GM19193 (cell line): ENCODE measurements around the gene HP1BP3.

Experiments
- POLR2A ChIP-seq: IDR thresholded peaks from 4 replicates; pipeline ENCODE4 v1.6.1; 2011; ENCODE audit not compliant: insufficient read depth, insufficient read length; ENCODE audit errors: extremely low read depth

The HP1BP3 gene

DNA sequence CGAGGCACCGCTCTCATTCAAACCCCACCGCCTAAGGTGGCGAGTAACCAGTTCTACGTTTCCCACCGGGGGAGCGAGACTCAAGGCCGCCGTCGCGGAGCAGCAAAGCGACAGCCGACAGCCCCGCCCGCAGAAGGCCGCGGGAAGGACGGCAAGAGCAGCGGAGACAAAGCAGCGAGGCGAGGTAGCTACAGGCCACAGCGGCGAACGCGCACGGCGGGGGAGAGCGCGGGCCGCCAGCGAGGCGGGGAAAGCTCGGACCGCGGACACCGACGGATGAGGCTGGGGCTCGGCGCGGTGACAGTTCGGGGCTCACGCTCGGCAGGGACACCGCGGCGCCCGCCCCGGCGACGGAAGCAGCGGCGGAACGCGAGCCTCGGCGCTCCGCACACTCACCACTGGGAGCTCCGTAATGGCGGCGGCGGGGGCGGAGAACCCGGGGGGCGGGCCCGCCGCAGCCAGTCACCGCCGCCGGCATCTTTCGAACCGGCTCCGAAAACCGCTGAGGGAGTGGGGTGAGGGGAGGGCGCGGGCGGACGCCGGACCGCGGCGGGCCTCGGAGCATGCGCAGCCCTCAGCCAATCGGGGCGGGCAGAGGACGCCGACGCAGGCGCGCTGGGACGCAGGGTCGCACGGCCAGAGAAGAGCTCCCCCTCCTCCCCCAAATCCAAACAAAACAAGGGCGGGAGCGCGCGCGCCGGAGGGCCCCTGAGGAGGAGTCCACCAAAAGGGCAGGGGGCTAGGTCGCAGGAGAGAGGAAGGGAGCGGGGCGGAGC, 666 bp downstream of the HP1BP3 start:
- peak; percentile 78 for TF ChIP-seq POLR2A

DNA sequence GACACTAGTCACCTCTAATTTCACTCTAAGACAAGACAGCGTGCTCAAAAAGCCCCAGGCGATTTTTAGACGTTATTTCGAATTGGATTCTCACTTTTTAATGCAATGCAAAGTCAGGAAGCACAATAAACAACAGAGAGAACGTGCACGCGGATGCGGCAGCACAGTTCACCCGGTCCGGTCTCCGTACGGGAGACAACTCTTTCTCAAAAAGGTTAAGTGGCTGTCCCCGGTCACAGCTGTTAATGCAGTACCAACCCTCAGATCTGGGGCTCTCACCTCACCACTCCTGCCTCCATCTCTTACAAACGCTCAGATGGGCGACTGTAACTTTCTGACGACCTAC, 1.2 kb downstream of the HP1BP3 start:
- TF ChIP-seq POLR2A, result no peak

DNA sequence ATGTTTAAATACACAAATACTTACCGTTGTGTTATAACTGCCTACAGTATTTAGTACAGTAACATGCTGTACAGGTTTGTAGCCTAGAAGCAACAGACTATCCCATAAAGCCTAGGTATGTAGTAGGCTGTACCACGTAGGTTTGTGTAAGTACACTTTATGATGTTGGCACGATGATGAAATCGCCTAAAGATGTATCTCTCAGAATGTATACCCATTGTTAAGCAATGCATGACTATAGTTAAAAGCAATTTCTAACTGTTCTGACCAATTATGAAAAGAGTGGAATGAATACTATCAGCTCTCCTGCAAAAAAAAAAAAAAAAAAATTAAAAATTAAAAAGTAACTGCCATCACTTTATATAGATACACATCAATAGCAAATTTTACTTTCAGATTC, 11.4 kb downstream of the HP1BP3 start:
- no peak for TF ChIP-seq POLR2A

DNA sequence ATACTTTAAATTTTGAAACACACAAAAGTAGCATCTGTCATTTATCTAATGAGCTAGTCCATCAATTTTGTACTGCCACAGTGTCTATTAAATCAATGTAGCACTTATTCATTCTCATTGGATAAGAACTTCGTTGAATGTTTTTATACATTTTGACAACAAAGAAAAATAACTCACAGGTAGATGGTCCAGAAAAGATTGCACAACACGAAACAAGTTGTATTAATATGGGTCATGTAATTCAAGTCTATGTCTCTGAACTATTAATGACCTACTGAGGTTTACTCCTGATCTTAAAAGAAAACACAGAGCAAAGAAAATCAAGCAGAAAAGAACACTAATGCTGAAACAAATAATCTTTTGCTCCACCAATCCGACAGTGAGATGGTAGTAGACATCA, 15.3 kb downstream of the HP1BP3 start:
- TF ChIP-seq POLR2A, result no peak

DNA sequence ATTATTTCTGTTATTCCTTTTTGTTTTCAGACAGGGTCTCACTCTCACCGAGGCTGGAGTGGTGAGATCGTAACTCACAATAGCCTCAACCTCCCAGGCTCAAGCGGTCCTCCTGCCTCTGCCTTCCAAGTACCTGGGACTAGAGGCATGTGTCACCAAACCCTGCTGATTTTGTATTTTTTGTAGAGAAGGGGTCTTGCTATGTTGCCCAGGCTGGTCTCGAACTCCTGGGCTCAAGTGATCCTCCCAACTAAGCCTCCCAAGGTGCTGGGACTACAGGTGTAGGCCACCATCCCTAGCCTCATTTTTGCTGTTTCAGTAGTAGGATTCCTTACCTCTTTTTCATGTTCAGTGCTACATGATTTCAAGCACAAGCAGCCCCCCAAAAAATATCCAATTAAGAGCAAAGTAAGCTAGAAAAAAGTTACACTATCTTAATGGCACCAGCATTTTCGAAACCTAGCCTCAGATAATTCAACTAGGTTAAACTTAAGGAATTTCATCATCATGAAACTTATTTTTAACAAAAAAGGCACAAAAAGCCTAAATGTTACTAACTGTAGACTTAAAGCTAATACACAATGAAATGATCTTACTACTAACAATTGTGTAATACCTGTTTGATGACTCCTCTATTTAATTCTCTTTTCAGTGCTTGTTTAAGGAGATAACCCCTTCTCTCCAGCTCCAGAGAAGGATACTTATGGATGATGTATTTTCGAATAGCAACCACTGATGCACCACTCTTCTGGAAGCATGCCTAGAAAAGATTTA, 16.6 kb downstream of the HP1BP3 start:
- no peak for TF ChIP-seq POLR2A

DNA sequence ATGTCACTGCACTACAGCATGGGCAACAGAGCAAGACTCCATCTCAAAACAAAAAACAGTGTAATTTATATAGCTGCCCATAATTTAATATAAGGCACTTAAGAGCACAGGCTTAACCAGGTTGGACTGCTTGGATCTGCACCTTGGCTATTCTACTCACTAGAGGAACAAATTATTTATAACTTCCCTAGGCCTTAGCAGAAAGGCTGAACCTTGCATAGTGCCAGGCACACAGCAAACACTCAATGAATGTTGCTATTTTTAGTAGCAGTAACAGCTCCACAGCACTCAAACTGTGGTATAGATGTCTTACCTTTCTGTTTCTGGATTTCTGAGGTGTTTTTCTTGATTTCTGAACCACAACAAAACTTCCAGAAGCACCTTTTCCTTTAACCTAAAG, 19.8 kb downstream of the HP1BP3 start:
- TF ChIP-seq POLR2A, result no peak

DNA sequence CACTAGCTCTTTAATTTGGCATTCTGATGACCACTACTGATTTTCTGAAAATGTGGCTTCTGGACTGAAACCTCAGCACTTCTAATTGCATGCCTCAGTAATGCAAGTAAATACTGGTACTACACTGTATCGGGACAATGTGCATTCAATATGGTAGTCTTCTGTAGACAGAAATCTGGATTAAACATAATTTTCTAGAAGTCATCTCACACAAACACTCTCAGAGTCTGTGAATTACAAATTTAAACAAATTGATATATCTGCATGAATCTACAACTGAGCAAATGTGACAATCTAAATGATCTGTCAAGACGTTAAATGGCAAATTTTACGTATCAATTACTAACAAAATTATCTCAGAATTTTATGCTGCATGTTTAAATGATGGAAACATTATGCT, 23.7 kb downstream of the HP1BP3 start:
- TF ChIP-seq POLR2A, result no peak

DNA sequence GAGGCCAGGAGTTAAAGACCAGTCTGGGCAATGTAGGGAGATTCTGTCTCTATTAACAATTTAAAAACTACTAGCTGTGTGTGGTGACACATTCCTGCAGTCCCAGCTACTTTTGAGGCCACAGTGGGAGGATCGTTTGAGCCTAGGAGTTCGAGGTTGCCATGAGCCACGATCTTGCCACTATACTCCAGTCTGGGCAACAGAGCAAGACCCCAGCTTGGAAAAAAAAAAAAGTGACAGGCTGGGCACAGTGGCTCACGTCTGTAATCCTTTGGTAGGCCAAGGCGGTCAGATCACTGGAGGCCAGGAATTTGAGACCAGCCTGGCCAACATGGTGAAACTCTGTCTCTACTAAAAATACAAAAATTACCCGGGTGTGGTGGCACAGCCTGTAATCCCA, 26.8 kb downstream of the HP1BP3 start:
- TF ChIP-seq POLR2A, result no peak

DNA sequence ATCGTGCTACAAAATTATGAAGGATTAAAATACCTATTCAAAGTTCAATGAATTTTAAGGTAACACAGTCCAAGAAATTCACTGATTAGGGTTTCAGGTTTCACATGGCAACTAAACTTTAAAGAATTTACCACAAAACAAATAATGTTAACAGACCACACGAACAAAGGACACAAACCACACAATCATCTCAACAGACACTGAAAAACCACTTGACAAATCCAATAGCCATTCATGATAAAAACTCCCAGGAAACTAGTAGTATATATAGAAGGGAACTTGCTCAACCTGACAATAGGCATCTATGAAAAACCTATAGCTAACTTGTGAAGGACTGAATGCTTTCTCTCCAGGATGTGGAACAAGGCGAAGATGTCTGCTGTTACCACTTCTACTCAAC, 33.5 kb downstream of the HP1BP3 start:
- no peak for TF ChIP-seq POLR2A

DNA sequence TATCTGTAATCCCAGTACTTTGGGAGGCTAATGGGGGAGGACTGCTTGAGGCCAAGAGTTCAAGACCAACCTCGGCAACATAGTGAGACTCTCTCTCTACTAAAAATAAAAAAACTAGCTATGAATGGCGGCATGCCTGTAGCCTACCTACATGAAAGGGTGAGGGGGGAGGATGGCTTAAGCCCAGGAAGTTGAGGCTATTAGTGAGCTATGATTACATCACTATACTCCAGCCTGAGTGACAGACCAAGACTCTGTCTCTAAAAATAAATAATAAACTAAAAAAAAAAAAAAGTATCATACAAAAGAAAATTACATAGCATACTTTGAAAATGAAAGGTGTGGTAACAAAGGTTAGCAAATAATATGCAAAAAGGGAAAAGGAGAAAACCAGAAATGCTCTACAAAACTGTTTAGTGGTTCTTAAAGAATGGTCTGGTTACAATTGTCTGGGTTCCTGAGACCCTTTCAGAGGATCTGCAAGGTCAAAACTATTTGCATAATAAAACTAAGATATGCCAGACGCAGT, 35.6 kb downstream of the HP1BP3 start:
- TF ChIP-seq POLR2A, result no peak

DNA sequence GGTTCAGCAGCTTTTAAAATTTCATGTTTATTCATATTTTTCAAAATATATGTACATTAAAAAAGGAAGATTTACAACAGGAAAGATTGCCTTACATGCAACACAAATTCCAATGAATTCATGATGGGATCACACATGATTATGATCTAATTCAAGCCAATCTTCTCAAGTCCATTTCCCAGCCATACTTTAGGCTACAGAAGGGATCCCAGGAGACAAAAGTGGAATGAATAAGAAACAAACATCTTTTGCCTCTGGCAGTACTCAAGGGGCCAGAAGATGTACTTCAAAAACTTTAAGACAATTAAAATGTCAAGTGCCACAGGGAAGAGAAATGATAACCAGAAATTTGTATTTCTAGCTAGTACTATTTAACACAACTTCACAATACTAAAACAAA, 44.4 kb downstream of the HP1BP3 start:
- no peak for TF ChIP-seq POLR2A

DNA sequence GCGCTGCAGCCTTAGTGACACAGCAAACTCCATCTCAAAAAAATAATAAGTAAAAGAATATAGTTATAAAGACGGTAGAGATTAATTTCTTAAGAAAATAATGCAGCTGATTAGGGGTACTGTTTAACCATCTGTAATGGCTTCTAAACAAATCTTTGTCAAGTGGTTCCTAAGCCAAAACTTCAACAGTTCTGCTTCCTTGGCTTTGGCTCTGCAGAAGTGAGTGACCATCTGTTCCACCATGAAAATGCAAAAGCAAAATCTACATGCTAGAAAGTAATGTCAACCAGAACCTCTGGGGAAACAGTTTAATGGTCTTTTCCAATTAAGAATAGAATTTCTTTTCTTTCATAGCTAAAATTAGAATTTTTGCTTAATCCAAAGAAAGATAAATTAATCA, 46.3 kb downstream of the HP1BP3 start:
- TF ChIP-seq POLR2A, result no peak

DNA sequence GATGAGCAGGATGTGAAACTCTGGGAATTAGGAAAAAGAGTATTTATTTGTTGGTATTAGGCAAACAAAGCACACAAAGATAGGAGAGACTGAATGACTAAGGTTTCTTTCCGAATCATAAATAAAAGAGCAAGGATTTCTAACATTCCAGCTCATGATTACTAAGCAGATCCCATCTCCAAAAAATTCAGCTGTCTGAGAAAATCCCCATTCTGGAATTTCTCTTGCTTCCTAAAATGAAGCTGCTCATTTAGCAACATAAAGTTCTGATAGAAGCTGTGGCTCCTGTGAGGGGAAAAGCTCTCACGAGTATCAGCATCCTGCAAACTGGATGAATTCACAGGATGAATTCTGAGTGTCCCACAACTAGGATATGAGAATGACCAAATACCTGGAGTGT, 47.9 kb downstream of the HP1BP3 start:
- no peak for TF ChIP-seq POLR2A

DNA sequence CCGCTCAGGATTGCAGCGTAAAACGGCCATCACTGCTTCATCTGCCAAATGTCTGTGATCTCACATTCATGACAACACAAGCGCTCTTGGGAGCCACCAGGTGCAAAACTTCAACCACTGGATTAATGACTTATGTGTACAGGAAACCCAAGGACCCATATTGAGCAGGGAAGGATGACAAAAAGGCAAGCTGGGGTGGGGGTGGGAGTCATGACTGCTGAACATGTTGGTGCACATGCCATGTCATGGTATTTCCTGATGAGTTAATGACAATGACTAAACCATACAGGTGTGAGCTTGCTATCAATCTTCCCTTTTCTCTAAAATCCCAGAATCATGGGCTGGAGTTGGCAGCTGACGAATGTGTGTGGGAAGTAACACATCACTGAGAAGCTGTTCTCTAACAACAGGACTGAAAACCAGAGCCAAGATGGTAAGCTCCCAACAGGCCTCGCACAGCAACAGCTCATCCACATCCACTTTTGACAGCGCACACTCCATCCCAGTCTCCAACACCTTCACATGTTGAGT, 51.5 kb downstream of the HP1BP3 start:
- TF ChIP-seq POLR2A, result no peak

DNA sequence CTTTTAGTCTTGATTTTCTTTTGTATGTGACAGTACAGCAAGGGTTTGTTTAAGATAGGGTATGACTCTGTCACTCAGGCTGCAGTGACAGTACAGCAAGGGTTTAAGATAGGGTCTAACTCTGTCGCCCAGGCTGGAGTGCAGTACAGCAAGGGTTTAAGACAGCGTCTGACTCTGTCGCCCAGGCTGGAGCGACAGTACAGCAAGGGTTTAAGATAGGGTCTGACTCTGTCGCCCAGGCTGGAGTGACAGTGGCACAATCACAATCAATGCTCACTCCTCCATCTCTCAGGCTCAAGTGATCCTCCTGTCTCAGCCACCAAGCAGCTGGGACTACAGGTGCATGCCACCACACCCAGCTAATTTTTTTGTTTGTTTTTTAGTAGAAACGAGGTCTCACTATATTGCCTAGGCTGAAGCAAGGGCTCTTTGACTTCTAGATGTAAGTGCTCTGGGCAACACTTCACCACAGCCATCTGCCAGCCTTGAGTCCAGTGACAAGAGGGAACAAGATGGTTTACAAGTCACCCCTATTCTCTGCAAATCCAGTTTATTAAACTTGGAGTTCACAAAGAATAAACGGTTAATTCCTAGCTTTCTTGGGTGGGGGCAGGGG, 53.6 kb downstream of the HP1BP3 start:
- no peak for TF ChIP-seq POLR2A
